Spleen (tissue), 11 donors: ENCODE data around the gene ALKBH8. TPM values are rescaled to one million over a fixed set of nuclear protein-coding genes. Genes with fewer than 3 reads are reported as not detected.
"Not testable (repeated sequence)": the region's sequence is repeated elsewhere in the genome, so short reads cannot be mapped to it uniquely, and the experiment has no call there.

Source experiments
- DNase-seq: peaks from one replicate; pipeline ENCODE4 v3.0.0-alpha.2; 2020
- H3K27ac ChIP-seq, 8 donors: fragments of 200-600 bp; sonication (generic) in 7 of 8; 1 replicate in 4 of 8; 2 replicates in 4 of 8; pipeline versions ENCODE4 v1.5.0 to v1.8.0; 2016 to 2021; ENCODE audit warnings: inconsistent platforms in 4 of 8, mild to moderate bottlenecking in 4 of 8, moderate library complexity in 1 of 8
- H3K27me3 ChIP-seq, 7 donors: fragments of 200-600 bp; sonication (generic) in 6 of 7; replicated peaks in 1 of 7; 1 replicate in 4 of 7; 2 replicates in 3 of 7; pipeline versions ENCODE4 v1.5.0 to v1.8.0; 2016 to 2021; ENCODE audit warnings: inconsistent platforms in 3 of 7, mild to moderate bottlenecking in 1 of 7
- H3K36me3 ChIP-seq, 6 donors: fragments of 200-600 bp; sonication (generic) in 5 of 6; 1 replicate in 4 of 6; 2 replicates in 2 of 6; pipeline versions ENCODE4 v1.5.0 to v1.8.0; 2016 to 2021; ENCODE audit warnings: inconsistent platforms in 2 of 6
- H3K4me1 ChIP-seq, 6 donors: fragments of 200-600 bp; sonication (generic) in 5 of 6; 1 replicate in 3 of 6; 2 replicates in 3 of 6; pipeline versions ENCODE4 v1.5.0 to v1.8.0; 2016 to 2021; ENCODE audit warnings: inconsistent platforms in 3 of 6
- H3K4me3 ChIP-seq, 8 donors: fragments of 200-600 bp; sonication (generic) in 7 of 8; 1 replicate in 4 of 8; 2 replicates in 4 of 8; pipeline versions ENCODE4 v1.5.0 to v1.8.0; 2016 to 2021; ENCODE audit warnings: inconsistent platforms in 4 of 8, mild to moderate bottlenecking in 4 of 8, moderate library complexity in 2 of 8
- H3K9me3 ChIP-seq, 8 donors: fragments of 200-600 bp; sonication (generic) in 7 of 8; 1 replicate in 4 of 8; 2 replicates in 4 of 8; pipeline versions ENCODE4 v1.5.0 to v1.8.0; 2016 to 2021; ENCODE audit warnings: inconsistent platforms in 4 of 8
- CTCF ChIP-seq, 11 experiments: fragments of 200-600 bp in 7 of 11; fragments of 450-650 bp in 4 of 11; sonication (generic) in 4 of 11; IDR thresholded peaks in 8 of 11; conservative IDR thresholded peaks in 3 of 11; 1 replicate in 7 of 11; 2 replicates in 4 of 11; pipeline versions ENCODE4 v1.4.0 to v1.8.0; 2016 to 2021; ENCODE audit warnings: antibody characterized with exemption in 11 of 11, inconsistent platforms in 4 of 11, mild to moderate bottlenecking in 1 of 11
- POLR2A ChIP-seq, 3 donors: fragments of 450-650 bp; IDR thresholded peaks; one replicate each; pipeline ENCODE4 v1.5.1; 2017; ENCODE audit warnings: antibody characterized with exemption in 3 of 3, mild to moderate bottlenecking in 1 of 3
- POLR2AphosphoS5 ChIP-seq, 3 donors: sonication (generic); formaldehyde crosslinking; IDR thresholded peaks; one replicate each; pipeline ENCODE4 v1.5.1; 2017; ENCODE audit warnings: antibody characterized with exemption in 3 of 3
- WGBS, 5 donors: extraction: QIAGEN DNeasy Blood & Tissue Kit in 3 of 5; methylation state at CpG; one replicate each; pipeline versions ENCODE4 v1.1.5 to v1.1.7; 2013 to 2018; 5-methylcytosine and 5-hydroxymethylcytosine counted together
- intact Hi-C: fragments of 100-400 bp; cut with DNase I; formaldehyde crosslinking; loops from one replicate; pipeline ENCODE4 v1.15.0; 2023; ENCODE audit warnings: low total_unique reads
- polyA plus RNA-seq, 3 donors: library from polyadenylated mRNA; stranded (reverse); fragments of 200-250 nt; gene quantifications; one replicate each; pipeline ENCODE4 v1.2.1, GENCODE V29; 2013
- total RNA-seq, 7 donors: library from RNA; depleted of rRNA in 3 of 7; stranded (reverse); fragments of >200 nt in 3 of 7; fragmentation: NEBNext Ultra II Directional in 4 of 7; extraction: Animal tissue kit (Norgen Biotek cat#: 25700) in 4 of 7; gene quantifications; one replicate each; pipeline versions ENCODE4 v1.1.0 to v1.2.1, GENCODE V29; 2016 to 2021
- donor health status: healthy with polysubstance abuse.
- donor health status: DM: no; HTN: no; CAD: no; lungs with moderate emphysema.
- donor health status: DM: no; HTN: no; CAD: no.
- donor health status: Bipolar disorder and iron deficiency.
- donor health status: healthy.
- donor health status: DM: no; HTN: no; CAD: no.
- donor health status: DM: yes; HTN: yes; CAD: no.

Gene ALKBH8
- total and polyA plus RNA-seq, 10 donors = 4.0 to 10.6 (median 9.1) TPM

GRCh38 chr11:107566569-107566968, 1.0 kb upstream of the ALKBH8 start:
- Histone ChIP-seq H3K27ac (peak overlapping the region in 1 of 8 donors; percentile 90), H3K4me1 (peaks cover 16 to 49% (median 30%) of the 10 kb centered on the region in 6 donors), H3K27me3 (no peaks in the 10 kb centered on the region), H3K36me3 (peaks cover 0 to 7% (median 0%) of the 10 kb centered on the region in 6 donors), H3K9me3 (no peaks in the 10 kb centered on the region), H3K4me3 (peak overlapping the region in 1 of 8 donors; percentile 76)
- TF ChIP-seq POLR2AphosphoS5 (IDR thresholded peaks at IDR 0.05) = no peak
- TF ChIP-seq POLR2A (IDR thresholded peaks at IDR 0.05) = no peak
- TF ChIP-seq CTCF (IDR thresholded peaks at IDR 0.05 in 8 of 11, conservative IDR thresholded peaks at IDR 0.05 in 3 of 11) = no peak
- intact Hi-C loops = no loop called here
- 78 to 94% (median 87%) methylated on average over 2 of the region's 2 CpGs for WGBS, 5 donors
- no peak for DNase-seq

- Histone ChIP-seq H3K4me3 (peak overlapping the region; percentile 59 to 93 (median 77)), H3K27ac (peak overlapping the region; percentile 82 to 91 (median 85)), H3K4me1 (peaks cover 16 to 49% (median 30%) of the 10 kb centered on the region in 6 donors)
- H3K9me3 ChIP-seq, H3K36me3 ChIP-seq, DNase-seq, intact Hi-C loops, H3K27me3 ChIP-seq: not testable (repeated sequence)
- 55 to 67% (median 62%) methylated on average over 9 of the region's 9 CpGs for WGBS, 5 donors
Measured at GRCh38 chr11:107565955-107566501, 493 bp upstream of the ALKBH8 start.

- peak overlapping the region; percentile 82 to 91 (median 85) for H3K27ac ChIP-seq
- peak overlapping the region; percentile 59 to 93 (median 77) for H3K4me3 ChIP-seq
- 11 to 17% (median 12%) methylated on average over 6 of the region's 6 CpGs for WGBS, 5 donors
- intact Hi-C loops = no loop called here
- no peaks in the 10 kb centered on the region for H3K27me3 ChIP-seq
- peaks cover 16 to 49% (median 30%) of the 10 kb centered on the region in 6 donors for H3K4me1 ChIP-seq
- H3K9me3 ChIP-seq = no peaks in the 10 kb centered on the region
- TF ChIP-seq POLR2AphosphoS5 (IDR thresholded peaks at IDR 0.05) (no peak), POLR2A (IDR thresholded peaks at IDR 0.05) (no peak), CTCF (IDR thresholded peaks at IDR 0.05 in 8 of 11, conservative IDR thresholded peaks at IDR 0.05 in 3 of 11) (no peak)
- peaks cover 0 to 19% (median 3%) of the 10 kb centered on the region in 6 donors for H3K36me3 ChIP-seq
- DNase-seq = no peak
Measured at GRCh38 chr11:107564877-107565218, 687 bp downstream of the ALKBH8 start.

- WGBS, 5 donors = 0 to 3% (median 0%) methylated on average over 2 of the region's 2 CpGs
- peak overlapping the region in 2 of 8 donors; percentile 39 to 89 for H3K27ac ChIP-seq
- H3K4me3 ChIP-seq = peak overlapping the region in 1 of 8 donors; percentile 76
- TF ChIP-seq POLR2A (IDR thresholded peaks at IDR 0.05) (no peak), POLR2AphosphoS5 (IDR thresholded peaks at IDR 0.05) (no peak), CTCF (IDR thresholded peaks at IDR 0.05 in 8 of 11, conservative IDR thresholded peaks at IDR 0.05 in 3 of 11) (peak in 10 of 11 experiments; percentile 15 to 53 (median 34))
- peaks cover 0 to 30% (median 6%) of the 10 kb centered on the region in 6 donors for H3K36me3 ChIP-seq
- intact Hi-C loops = no loop called here
- no peak for DNase-seq
- H3K9me3 ChIP-seq = no peaks in the 10 kb centered on the region
- H3K27me3 ChIP-seq = no peaks in the 10 kb centered on the region
- peaks cover 16 to 49% (median 30%) of the 10 kb centered on the region in 6 donors for H3K4me1 ChIP-seq
Measured at GRCh38 chr11:107563702-107564101, 1.8 kb downstream of the ALKBH8 start.
